ENCODE data around the gene G3BP2.

Gene G3BP2

DNA sequence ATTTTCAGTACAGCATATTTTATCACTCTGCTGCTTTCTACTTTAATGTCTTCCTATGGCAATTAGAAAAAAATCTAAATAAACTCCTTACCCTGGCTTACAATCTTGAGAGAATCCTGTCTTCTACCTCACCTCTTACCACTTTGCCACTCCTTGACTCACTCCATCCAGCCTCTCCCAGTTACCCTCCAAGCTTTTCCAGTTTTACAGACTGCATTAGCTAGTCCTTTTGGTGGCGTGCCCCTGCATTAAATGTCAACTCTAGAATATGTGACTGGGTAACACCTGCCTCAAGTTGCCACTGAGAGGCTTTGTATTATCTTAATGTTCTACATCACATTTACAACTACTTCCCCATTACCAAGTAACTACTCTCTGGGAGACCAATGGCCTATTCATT lies 35.4 kb downstream of the G3BP2 start:
- no peak for FAIRE-seq

DNA sequence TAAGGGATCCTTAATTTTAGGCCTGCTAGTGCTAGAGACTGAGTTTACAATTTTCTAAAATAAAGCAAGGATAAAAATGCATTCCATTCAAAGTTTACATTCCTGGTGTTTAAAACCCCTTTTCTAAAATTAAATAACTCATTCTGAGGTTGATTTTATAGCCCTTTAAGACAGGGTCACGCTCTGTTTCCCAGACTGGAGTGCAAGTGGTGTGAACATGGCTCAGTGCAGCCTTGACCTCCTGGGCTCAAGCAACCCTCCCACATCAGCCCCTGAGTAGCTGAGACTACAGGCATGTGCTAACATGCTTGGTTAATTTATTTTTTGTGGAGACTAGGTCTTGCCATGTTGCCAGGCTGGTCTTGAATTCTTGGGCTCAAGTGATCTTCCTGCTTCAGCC lies 36.0 kb downstream of the G3BP2 start:
- no peak for FAIRE-seq

DNA sequence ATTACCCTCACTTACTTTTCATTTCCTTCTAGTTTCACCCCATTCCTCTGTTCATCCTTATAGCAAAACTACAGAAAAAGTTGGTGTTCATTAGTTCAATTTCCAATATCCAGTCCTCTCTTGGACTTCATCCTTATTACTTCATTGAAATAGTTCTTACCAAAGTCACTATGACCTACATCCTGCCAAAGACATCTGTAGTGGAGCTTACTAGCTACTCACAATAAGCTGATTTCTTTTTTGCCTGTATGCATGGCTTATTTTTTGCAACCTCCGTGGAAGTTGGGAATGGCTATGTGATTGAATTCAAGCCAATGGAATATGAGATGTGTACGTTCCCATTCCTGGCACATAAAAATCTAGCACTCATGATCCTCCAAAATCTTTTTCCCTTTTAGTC lies 38.3 kb downstream of the G3BP2 start:
- no peak for FAIRE-seq

DNA sequence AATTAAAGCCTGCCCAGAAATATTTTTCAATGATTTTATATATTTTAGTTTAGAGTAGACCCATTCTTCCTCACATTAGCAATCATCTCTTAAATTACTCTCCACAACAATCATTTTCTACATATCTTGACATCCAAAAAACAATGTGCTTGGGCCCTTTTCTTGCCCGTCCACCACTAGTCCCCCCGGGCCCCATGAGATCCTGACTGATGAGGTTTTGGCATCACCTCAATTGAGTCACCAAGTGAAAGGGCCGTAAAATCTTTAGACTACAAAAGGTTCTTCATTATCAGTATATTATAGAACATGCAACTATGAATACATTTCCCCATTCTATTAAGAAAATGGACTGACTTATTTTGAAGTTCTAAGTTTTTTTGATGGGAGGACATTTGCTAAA lies 38.9 kb downstream of the G3BP2 start:
- no peak for FAIRE-seq

DNA sequence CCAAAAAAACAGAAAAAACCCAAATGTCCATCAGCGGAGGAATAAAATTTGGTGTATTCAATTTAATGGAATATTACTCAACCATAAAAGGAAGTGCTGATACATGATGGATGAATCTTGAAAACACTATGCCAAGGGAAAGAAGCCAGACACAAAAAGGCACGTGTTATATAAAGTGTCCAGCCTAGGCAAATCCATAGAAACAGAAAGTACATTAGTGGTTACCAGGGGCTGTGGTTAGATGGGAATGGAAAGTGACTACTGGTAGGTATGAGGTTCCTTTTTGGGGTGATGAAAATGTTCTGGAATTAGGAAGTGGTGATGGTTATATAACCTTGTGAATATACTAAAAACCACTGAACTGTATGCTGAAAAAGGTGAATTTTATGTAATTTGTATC lies 39.4 kb downstream of the G3BP2 start:
- no peak for FAIRE-seq

DNA sequence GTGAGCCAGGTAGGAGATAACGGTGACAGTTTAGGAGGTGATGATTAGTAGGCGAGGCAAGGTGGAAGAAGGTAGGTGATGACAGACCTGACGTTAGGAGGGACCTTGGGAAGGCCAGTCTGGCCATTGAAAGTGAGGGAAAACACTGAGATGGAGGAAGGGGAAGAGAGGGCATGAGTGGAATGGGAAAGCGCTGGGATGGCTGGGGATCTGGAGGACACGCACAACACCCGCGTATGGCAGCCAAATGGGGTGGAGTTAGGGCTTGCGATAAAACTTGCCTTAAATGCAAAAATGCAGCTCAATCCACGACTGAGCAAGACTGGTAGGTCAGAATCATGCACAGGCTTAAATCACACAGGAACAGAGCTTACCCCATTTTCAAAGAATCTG lies 42.3 kb downstream of the G3BP2 start:
- no peak for FAIRE-seq

DNA sequence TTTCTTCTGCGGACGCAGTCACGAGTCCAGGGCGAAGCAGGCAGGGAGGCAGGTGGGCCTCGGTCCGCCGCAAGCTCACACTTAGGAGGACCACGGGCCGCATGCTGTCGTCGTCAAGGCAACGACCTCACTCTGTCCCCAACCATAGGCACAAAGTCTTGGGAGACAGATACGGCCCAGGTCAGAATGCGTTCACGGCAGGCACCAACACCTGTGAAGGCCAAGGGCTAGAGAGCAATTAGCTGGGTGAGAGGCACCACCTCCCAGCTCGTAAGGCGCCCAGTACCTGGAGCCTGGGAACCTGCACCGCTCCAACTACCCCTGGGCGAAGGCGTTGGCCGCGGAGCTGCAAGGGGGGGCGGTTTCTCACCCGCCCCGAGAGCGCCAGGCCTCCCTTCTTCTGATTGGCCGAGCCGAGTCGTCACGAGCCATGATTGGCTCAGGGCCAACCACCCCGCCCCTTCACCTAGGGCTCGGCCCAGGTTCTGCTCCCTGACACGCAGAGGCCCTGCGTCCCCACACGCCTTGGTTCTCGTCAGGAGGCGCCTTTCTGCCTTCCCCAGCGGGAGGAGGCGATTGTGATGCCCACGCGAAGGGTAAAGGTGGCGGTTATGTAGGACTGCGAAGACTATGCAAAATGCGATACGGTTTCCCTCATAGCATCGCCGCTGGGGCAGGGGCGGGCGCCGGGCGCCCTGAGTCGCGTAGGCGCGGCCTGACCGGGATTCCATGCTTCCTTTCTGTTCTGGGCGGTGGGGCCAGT lies 42.9 kb downstream of the G3BP2 start, which contains the start of gene CDKL2:
Gene CDKL2 (minus strand): TSS at position 355 of the 763 bp plus-strand sequence. CDS start 4,540 bp downstream, outside the sequence.
- peak; percentile 19 for FAIRE-seq

DNA sequence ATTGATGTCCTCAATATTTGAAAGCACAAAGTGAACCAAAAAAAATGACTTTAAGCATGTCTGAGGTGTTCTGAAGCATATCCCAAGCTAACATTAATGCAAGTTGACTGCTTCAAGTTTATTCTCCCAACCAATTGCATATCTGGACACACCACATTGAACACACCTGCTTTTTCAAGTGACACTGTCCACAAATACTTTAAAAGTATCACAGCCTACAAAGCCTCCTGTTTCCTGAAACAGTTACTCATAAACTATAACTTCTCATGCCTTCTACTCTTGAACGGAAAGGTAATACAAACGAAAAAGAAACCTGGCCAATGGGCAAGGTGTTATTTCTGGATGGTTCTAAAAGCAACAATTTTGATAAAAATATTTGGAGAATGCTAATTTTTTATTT lies 44.0 kb downstream of the G3BP2 start:
- no peak for FAIRE-seq

DNA sequence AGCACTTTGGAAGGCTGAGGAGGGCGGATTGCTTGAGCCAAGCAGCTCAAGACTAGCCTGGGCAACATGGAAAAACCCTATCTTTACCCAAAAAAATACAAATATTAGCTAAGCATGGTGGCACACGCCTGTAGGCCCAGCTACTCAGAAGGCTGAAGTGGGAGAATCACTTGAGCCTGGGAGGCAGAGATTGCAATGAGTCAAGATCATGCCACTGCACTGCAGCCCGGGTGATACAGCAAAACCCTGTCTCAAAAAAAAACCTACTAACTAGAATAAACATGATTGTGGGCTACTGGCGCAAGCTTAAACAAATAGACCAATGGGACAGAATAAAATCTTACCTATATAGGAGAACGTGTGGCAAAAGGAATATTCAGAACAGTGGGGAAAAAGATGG lies 50.2 kb downstream of the G3BP2 start:
- FAIRE-seq, result no peak

DNA sequence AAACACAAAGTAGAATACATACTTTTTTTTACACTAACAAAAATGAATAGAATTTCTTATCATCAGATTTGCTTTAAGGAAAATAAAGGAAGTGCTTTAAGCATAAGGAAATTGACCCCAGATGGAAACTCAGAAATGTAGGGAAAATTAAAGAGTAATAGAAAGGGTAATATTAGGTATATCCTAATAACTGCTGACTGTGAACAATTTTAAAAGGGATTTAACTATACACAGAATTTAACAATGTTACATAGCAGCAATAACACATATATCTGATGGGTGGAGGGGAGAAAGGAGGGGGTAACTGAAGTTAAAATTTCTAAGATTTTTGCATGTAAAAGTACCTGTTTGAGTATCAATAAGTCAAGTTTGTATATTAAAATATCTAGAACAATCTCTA lies 51.5 kb downstream of the G3BP2 start:
- FAIRE-seq, result no peak

DNA sequence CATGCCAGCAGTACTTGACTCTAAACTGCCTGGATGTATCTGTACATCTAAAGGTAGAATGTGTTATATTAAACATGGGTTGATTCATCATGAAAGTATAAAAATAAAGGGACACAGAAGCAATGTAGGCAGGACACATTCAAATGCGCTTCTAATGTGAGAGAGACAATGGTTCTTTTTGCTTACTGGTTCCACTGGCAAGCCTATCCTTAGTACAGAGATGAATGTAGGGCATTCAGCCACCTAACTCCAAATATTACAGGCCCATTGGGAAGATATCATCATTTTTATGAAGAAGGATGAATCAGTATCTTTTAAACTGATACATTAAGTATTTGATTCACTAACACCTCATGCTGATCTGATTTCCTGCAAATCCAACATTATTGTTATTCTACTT lies 60.9 kb downstream of the G3BP2 start:
- FAIRE-seq, result no peak

DNA sequence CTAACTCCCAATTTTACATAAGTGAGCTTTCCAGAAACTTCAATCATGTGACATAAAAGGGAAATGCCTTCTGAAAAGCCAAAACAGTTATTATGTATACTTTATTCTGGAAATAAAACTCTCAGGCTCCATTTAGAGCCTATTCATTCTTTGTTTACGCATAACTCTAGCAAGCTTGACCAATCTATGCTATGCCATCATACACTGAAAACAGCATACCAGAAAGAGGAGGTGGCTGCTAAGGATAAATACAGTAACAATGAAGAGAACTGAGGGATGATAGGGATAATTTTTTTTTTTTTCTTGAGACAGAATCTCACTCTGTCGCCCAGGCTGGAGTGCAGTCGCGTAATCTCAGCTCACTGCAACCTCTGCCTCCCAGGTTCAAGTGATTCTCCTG lies 67.3 kb downstream of the G3BP2 start:
- FAIRE-seq, result no peak

DNA sequence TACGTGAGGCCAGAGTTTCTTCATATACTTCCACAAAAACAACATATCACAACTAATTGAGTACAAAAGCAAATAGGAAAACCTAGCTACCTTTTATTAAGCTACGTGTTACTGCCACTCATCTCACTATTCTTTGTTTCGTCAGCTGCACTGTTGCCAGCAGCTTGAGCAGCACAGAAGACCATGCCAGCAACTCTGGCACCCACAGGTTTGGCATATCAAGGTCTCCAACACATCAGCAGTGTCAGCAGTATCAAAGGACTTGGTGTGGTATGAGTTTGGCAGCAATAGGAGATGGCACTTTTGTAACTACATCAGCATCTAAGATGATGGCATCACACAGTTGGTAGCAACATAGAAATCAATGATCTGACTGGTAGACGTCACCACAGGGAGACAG lies 73.6 kb downstream of the G3BP2 start:
- no peak for FAIRE-seq

DNA sequence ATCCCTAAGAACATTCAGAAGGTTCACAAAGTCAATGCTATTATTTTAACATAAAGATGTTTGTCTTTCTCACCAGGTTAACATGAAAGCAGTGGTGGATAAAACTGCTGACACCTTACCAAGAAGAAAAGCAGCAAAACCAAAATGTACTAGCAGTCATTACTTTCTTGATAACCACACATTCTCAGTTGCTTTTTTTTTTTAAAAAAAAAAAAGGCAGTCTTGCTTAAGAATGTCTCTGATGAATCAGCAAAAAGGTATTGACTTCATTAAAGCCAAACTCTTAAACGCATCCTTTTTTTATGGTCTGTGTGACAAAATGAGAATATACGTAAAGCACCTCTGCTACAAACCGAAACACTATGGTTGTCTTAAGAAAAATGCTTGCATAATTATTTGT lies 74.8 kb downstream of the G3BP2 start:
- FAIRE-seq, result no peak

DNA sequence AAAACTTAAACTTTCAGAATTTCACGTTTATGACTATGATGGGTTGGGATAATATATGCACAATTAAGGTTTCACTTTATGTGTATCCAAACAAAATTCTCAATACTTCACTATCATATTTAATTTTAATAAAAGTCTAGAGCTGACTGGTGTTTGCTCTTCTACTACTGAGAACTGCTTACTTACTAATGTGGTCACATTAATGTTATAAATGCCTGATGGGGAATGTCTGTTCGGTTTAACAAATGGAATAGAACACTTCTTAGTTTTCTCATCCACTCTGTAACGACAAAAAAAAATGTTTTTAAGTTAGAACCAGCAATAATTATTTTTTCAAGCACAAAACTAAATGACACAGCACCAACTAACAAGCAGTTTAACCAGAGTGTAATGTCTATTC lies 77.2 kb downstream of the G3BP2 start:
- FAIRE-seq, result no peak

DNA sequence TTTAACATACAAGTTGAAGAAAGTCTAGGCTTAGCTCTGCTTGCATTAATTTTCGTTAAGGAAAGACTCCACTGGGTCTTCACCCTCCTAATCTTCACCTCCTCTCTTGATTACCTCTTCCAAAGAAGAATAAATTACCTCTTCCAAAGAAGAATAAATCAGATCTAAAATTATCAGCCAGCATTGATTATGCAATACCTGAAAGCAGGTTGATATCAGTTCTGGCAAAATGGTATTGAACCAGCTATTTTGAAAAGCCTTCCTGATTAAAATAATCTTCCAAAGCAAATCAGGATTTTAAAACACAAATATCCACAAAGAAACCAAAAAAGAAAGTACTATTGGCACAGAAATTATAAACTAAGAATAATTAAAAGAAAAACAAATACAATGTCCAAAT lies 79.8 kb downstream of the G3BP2 start:
- FAIRE-seq, result no peak
